ENCODE data around the gene RNF112.

The RNF112 gene

DNA sequence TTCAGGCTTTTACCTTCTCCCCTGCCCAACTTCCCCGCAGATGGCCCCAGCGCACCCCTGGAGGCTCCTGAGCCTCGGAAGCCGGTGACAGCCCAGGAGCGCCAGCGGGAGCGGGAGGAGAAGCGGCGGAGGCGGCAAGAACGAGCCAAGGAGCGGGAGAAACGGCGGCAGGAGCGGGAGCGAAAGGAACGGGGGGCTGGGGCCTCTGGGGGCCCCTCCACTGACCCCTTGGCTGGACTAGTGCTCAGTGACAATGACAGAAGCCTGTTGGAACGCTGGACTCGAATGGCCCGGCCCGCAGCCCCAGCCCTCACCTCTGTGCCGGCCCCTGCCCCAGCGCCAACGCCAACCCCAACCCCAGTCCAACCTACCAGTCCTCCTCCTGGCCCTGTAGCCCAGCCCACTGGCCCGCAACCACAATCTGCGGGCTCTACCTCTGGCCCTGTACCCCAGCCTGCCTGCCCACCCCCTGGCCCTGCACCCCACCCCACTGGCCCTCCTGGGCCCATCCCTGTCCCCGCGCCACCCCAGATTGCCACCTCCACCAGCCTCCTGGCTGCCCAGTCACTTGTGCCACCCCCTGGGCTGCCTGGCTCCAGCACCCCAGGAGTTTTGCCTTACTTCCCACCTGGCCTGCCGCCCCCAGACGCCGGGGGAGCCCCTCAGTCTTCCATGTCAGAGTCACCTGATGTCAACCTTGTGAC lies 29.1 kb upstream of the RNF112 start:
- no peak overlapping the region for H3K27ac ChIP-seq
- in situ Hi-C loops (cut with HindIII; ENCODE audit: low pct_ligation_motif_present, low sequenced_read_pairs): no loop called here
- peaks cover 52% of the 10 kb centered on the region for H3K36me3 ChIP-seq (replicated peaks)
- no peak overlapping the region for H3K4me3 ChIP-seq (ENCODE audit: low read depth, low read length)
- no peaks in the 10 kb centered on the region for H3K27me3 ChIP-seq (replicated peaks)
- TF ChIP-seq CTCF (IDR thresholded peaks at IDR 0.05; ENCODE audit: low read depth, low read length, missing control alignments): no peak
- no peak for DNase-seq

DNA sequence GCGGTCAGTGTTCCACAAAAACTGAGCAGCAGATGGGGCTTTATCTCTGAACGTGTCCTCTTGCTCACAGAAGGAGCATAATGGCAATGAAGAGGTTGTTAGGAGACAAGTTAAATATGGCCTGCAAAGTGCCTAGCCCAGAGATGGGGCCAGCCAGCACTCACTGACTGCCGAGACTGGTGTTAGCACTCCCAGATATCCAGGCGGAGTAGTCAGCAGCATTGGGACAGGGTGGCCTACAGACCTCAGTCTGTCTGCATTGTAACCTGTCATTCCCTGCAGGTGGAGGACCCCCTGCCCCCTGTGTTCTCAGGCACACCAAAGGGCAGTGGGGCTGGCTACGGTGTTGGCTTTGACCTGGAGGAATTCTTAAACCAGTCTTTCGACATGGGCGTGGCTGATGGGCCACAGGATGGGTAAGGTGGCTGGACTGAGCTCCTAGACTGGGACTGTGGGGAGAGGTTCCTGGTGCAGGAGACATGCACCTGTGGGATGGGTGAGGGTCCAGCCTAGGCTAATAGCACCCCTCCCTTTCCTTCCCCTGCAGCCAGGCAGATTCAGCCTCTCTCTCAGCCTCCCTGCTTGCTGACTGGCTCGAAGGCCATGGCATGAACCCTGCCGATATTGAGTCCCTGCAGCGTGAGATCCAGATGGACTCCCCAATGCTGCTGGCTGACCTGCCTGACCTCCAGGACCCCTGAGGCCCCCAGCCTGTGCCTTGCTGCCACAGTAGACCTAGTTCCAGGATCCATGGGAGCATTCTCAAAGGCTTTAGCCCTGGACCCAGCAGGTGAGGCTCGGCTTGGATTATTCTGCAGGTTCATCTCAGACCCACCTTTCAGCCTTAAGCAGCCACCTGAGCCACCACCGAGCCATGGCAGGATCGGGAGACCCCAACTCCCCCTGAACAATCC lies 28.2 kb upstream of the RNF112 start:
- TF ChIP-seq CTCF (IDR thresholded peaks at IDR 0.05; ENCODE audit: low read depth, low read length, missing control alignments): no peak
- no peak for DNase-seq
- Histone ChIP-seq H3K36me3 (replicated peaks) (peaks cover 52% of the 10 kb centered on the region), H3K4me3 (ENCODE audit: low read depth, low read length) (no peak overlapping the region), H3K27me3 (replicated peaks) (no peaks in the 10 kb centered on the region), H3K27ac (no peak overlapping the region)
- in situ Hi-C loops (cut with HindIII; ENCODE audit: low pct_ligation_motif_present, low sequenced_read_pairs): no loop called here

DNA sequence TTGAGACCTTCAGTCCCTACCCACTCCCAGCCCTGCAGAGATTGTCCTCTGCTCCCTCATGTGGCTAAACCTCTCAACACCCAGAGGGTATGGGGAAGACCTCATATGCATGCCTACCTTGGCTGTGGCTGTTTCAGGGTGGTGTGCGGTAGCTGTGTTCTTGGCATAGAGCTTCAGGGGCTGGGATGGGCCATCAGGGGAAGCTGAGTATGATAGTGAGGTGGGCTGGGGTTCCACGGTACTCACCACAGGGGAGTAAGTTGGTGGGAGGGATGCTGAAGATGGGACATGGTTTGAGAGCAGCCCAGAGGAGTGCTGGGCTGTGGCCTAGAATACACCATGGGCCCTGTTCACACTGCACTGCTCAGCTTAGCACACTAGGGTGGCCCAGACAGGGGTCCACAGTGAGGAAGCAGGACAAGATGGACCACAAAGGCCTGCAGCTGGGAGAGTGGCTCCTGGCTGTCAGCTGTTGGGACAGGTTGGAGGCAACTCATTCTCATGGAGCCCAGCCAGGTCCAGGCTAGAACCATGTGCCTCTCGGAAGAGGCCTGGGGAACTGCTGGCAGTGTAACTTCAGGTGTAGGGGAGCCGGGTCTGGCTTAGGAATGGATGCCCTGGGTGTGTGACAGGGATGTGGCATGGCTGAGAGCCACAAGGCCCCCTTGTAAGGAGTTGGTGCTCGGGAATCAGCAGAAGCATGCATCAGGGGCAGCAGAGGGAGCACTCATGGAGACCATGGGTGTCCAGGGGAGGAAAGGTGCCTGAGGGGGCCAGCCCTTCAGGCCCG lies 27.2 kb upstream of the RNF112 start:
- in situ Hi-C loops (cut with HindIII; ENCODE audit: low pct_ligation_motif_present, low sequenced_read_pairs): no loop called here
- H3K27ac ChIP-seq: no peak overlapping the region
- TF ChIP-seq CTCF (IDR thresholded peaks at IDR 0.05; ENCODE audit: low read depth, low read length, missing control alignments): no peak
- H3K36me3 ChIP-seq (replicated peaks): peaks cover 52% of the 10 kb centered on the region
- no peak overlapping the region for H3K4me3 ChIP-seq (ENCODE audit: low read depth, low read length)
- H3K27me3 ChIP-seq (replicated peaks): no peaks in the 10 kb centered on the region
- DNase-seq: no peak

DNA sequence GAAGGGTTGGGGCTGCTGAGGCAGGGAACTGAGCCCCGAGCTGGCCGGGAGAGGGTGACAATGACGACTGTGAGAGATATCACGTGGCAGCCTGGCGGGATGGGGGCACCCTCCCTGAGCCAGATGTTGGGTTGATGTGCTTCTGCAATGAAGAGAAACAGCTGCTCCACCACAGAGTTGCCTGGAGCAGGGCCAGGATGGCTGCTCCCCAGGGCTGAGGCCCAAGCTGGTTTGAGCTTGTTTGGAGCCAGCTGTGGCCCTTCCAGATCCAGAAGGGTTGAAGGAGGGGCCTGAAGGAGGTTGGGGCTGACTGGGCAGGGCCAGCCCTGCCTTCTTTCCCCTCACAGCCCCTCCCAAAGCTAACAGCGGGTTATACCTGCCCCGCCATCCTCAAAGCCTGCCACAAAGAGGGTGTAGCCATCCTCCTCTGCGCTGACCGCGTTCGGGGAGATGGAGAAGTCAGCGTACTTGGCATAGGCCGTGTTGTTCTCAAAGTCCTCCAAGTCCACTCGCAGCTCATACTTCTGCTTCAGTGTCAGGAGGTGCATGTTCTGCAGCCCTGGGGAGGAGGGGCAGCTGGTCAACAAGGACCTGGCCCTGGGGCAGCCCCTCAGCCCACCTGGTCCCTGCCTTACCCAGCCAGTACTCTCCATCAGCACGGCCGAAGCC lies 26.2 kb upstream of the RNF112 start:
- H3K36me3 ChIP-seq (replicated peaks): peaks cover 47% of the 10 kb centered on the region
- no peak overlapping the region for H3K27ac ChIP-seq

More for the DNA sequence above, 26.2 kb upstream of the RNF112 start:
- Histone ChIP-seq H3K27me3 (replicated peaks) (no peaks in the 10 kb centered on the region), H3K4me3 (ENCODE audit: low read depth, low read length) (no peak overlapping the region)
- DNase-seq: no peak
- in situ Hi-C loops (cut with HindIII; ENCODE audit: low pct_ligation_motif_present, low sequenced_read_pairs): no loop called here
- TF ChIP-seq CTCF (IDR thresholded peaks at IDR 0.05; ENCODE audit: low read depth, low read length, missing control alignments): no peak

All from brain microvascular endothelial cell (primary cell).